ENCODE results near the gene INPP4B.

Gene INPP4B

DNA sequence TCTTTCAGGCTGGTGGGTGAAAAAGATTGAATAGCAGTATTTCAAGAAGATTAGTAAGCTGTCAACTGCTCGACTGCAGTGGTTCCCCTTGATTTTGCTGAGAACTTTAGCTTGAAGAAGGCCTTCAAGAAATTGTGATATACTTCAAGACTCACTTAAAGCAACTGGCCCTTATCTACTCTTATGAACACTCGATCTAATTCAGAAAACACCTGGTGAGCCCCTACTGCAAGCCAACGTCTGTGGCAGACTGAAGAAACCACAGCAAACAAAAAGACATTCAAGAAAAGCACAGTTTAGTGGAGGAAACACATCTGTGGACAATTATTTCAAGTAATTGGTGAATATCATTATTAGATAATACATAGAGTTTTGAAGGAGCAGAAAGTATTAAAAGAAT, 119.0 kb downstream of the INPP4B start:
- no peak for DNase-seq (ENCODE audit: low read depth, low spot score)

- no peak for DNase-seq (ENCODE audit: low read depth, low spot score)
Observed at GRCh38 chr4:142725886-142726285, 120.2 kb downstream of the INPP4B start.

- no peak for DNase-seq (ENCODE audit: low read depth, low spot score)
Observed at GRCh38 chr4:142721187-142721586, 124.9 kb downstream of the INPP4B start.

GRCh38 chr4:142719854-142720541, 126.1 kb downstream of the INPP4B start:
- DNase-seq (ENCODE audit: low read depth, low spot score) = no peak

DNA sequence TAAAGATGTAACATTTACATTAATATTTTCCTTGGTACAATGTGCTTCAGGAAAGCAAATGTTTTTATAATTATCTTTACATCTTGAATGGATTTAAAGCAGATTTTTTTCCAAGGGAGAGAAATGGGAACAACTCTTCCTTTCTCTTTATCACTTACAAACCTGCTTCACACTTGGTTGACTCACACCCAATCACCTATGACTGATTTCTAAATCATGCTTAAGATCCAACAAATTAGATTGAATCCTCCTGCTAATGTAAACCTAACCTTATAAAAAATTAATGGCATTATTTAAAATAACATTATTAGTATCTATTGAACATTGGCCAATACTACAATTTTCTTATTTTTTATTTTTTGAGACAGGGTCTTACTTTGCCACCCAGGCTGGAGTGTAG, 127.1 kb downstream of the INPP4B start:
- DNase-seq (ENCODE audit: low read depth, low spot score) = no peak

GRCh38 chr4:142715727-142716126, 130.4 kb downstream of the INPP4B start:
- no peak for DNase-seq (ENCODE audit: low read depth, low spot score)

DNA sequence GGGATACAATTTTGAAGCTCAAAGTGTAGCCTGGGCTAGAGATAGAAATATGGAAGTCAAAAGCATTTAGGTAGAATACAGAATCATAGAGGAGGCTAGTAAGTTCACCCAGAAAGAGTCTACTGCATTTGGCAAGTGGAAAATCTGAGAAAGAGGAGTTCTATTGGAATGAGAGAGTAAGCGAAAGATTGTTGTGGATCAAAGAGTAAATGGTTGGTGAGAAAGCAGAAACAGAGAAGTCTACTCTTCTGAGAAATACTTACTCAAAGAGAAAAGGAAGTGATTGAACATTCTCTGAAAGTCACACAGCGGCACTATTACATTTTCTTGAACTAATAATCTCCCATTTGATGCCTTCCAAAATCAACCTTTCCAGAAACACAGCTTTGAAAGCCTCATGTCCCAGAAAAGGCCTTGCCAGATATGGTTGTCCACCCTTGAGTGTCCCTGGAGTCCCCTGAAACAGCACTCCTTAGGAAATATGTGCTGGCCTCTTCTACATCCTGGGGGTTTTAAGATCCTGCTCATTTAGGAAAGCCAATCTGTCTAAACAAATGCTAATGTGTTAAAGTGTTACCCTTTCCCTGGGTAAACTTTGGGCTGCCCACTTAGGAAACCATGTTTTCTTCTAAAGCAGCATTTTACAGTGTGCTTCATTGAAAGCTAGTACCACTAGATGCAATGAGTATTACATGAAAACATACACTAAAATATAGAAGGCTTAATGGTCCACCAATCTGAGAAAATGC, 132.6 kb downstream of the INPP4B start:
- DNase-seq (ENCODE audit: low read depth, low spot score) = no peak

GRCh38 chr4:142708231-142708630, 137.9 kb downstream of the INPP4B start:
- peak; percentile 17 for DNase-seq (ENCODE audit: low read depth, low spot score)

DNA sequence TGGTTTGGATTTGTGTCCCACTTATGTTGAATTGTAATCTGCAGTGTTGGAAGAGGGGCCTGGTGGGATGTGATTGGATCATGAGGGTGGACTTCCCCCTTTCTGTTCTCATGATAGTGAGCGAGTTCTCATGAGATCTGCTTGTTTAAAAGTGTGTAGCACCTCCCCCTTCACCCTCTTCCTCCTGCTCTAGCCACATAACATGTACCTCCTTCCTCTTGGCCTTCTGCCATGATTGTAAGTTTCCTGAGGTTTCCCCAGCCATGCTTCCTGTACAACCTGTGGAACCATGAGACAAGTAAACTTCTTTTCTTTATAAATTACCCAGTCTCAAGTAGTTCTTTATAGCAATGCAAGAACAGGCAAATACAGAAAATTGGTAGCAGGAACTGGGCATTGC, 138.7 kb downstream of the INPP4B start:
- no peak for DNase-seq (ENCODE audit: low read depth, low spot score)

DNA sequence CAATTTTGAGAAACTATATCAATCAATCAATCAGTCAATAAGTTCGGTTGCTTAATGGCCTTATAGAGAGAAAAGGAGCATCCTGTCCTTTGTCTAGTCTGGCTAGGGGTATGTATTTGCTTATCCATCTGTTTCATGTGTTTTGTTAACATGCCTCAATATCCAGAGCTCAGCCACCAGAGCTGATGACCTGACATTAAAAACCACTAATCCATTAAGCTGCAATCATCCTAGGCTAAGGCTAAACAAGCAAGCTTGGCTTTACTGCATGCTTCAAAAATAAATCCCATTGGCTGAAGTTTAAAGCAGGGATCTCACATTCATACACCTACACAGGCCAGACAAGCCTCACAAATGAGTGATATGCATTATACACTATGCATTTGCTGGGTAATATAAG, 139.7 kb downstream of the INPP4B start:
- DNase-seq (ENCODE audit: low read depth, low spot score) = no peak

DNA sequence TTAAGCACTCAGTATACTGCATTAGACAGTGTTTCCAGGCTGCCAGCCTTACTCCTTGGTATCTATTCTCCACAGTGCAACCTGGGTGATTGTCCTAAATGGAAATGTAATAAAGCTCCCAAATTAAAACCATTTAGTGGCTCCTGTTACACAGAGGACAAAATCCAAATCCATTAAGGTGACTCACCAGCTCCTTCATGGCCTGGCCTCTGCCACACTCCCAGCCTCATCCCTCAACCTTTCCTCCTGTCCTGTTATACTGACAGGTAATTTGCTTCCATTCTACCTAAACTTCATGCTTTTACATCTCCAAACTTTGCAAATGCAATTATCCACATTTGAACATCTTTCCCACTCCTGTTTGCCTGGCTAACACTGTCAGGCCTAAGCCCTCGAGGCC, 140.3 kb downstream of the INPP4B start:
- no peak for DNase-seq (ENCODE audit: low read depth, low spot score)

DNA sequence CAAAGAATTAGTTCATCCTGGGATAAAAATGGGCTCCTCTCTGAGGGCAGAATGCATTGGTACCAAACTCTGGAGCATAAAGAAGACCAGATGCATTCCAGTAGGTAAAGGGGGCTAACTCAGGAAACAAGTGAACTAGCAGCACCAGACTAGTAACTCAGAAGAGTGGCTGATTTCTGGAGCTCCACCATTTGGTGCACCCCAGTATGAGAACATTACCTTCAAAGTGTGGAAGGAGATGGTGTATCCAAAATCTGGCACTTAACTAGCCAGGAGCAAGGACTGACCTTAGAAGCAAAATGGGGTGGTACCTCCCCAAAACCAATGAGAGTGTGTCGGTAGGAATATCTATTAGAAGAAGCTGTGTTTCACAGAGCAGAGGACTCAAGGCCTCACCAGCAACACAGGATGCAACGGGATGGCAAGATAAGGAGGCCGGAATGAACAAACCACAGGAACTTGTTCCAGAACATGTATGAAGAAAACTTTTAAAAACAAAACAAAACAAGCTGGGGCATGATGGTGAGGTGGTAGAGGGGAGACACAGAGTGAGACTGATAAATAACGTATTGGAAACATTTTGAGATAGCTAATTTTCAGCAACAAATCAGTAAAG, 142.3 kb downstream of the INPP4B start:
- DNase-seq (ENCODE audit: low read depth, low spot score) = no peak

DNA sequence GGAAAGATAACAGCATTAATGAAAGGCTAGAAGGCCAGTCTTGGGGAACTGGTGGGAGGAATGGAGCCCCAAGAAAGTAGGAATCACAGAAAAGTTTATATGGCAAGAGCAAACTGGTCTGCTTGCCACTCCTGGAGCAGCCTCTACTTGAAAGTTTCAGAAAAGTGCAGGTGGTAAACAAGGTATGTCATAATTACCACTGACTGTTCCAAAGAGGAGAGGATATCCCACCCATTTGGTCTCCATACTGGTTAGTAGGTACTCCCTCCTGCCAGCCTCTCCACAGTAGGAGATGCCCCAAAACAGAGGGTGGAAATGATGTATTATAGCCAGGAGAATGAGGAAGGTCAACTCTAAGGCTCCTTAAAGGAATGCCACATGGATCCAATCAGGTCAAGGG, 145.1 kb downstream of the INPP4B start:
- no peak for DNase-seq (ENCODE audit: low read depth, low spot score)

GRCh38 chr4:142700531-142700930, 145.6 kb downstream of the INPP4B start:
- DNase-seq (ENCODE audit: low read depth, low spot score) = no peak

- DNase-seq (ENCODE audit: low read depth, low spot score) = no peak
Observed at GRCh38 chr4:142698552-142698951, 147.5 kb downstream of the INPP4B start.

DNA sequence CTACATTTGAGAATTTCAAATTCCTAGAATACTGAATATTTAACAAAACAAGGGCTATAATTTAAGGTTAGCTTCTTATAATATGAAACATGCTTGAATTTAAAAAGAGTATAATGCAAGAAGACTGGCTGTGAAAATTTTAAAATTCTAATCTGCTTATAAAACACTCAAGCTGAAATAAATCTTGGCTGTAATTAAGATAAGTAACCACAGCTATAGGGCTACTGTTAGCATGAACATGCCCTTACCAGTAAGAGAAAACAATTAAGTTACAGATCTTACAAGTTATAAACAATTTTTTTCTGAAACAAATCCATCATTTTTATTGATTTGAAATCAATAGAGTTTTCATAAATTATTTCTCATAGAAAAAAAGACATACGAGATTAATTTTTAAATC, 148.2 kb downstream of the INPP4B start:
- no peak for DNase-seq (ENCODE audit: low read depth, low spot score)

DNA sequence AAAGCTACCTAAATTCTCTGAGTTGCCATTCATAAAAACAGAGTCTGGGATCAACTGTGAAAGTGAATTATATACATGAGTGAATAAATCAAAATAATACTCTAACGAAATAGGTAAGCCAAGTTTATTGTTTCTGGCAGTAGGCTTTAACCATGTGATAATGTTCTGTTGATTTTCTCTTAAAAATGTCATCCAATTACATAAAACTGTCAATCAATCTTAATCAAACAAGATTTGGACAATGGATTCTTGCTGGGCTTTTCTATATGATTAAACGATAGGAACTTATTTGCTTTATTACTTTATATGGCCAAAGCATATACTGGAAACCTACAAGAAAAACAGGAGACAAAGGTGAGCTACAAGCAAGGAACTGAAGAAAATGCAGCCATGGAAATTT, 148.8 kb downstream of the INPP4B start:
- DNase-seq (ENCODE audit: low read depth, low spot score) = no peak

DNA sequence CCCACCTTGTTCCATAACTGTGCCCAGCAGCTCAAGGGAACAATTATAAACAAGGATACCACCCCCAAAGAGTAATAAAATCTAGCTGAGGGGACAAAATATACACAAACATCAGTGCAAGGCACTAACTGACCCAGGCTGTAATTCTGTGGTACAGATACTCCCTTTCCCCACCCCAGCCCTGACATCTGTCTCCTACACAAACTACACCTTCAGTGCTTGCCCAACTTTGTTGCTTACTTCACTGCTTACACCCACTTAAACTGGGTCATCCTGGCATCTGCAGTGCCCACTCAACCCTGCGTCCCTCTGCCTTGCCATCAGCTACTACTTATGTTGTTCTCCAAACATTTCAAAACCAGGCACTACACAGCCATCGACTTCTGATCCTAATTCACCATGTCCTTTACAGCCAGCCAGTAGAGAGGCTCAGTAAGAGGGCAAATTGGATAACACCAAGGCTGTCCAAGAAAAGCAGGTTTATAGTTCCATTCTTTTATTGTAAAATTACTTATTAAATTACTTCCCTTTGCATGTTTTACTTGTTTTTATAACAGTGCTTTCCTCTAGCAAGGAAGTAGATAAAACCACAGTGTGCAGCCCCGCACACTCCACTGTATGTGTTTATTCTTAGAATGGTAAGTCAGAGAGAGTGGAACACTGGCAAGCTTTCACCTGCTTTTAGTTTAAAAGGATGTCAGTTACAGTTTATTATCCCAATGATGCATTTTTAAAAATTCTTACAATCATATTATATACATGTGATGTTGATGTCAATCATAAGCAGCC, 149.6 kb downstream of the INPP4B start:
- DNase-seq (ENCODE audit: low read depth, low spot score) = no peak

DNA sequence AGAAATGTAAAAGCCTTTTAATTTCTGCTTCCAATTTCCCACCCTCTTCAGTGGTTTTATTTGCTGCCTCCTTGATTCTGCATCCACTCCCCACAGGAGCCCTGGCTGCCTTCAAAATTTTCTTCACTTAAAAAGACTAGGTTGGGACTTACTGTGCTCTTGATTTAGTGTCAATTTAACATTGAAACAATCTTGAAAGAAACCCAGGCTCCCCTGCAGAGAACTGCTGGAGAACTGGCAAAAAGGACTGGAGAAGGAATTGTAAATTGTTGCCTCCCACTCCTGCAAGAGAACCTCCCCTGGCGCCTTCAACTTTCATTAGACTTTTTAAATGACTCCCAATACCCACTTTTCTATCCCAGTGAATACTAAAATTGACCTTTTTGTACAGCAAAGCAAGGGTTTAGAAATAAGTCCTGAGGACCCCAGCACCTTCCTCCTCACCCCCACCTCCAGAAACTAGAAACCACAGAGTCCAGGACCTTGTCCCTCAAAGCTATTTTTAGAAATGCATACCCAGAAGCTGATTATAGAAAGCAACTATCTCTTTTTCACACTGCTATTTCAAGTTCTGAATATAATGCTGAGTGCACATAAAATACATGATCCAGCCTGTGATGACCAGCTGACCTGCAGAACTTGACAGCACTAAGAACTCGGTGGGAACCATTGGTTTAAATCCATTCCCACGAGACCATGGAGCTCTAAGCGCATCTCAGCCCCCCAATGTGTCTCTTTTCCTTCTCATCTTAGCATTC, 155.5 kb downstream of the INPP4B start:
- DNase-seq (ENCODE audit: low read depth, low spot score) = no peak

DNA sequence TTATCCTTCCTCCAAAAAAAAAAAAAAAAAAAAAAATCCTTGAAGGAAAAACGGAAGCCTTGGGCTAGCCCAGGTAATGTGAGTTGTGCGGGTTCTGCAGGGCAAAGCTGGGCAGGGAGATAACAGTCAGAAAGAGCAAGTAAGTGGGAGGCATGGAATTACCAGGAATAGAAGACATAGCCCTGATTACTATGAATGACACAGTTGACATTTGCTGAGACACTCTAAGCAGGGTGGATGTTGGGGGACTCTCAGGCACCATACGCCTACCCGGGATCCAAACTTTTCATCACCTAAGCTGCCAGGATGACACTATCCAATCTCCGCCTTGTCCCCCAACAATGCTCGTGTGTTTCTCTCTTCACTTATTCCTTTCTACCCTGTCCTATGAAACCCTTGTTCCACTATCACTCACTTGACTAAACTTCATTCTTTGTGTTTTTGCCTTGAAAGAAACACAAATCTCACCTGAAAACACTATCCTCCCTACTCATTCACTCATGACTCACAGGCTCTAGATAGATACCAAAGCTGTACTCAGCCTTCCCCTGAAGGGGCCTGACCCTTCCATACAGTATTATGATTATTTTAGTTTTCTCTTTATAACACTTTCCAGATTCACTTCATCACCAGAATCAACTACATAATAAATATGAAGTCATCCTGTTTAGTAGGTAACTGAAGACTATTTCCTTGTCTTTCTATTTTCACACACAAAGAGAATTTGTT, 158.4 kb downstream of the INPP4B start:
- no peak for DNase-seq (ENCODE audit: low read depth, low spot score)

DNA sequence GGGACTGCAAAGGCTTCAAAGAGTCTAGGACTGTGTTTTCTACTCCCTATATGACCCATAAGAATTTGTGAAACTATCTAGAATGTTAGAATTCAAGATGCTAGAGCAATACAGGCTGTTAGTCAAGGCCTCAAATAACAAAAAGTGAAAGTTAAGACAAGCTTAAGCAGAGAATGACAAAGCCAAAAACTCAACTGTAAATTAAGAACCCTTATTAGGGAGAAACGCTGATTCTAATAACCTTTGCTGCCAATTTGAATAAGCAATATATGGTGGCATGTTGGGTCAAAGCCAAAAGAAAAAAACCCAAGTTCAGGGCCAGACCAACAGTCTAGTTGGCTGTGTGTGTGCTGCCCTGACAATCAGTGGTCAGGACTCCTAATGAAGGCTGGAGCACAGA, 160.0 kb downstream of the INPP4B start:
- no peak for DNase-seq (ENCODE audit: low read depth, low spot score)
